ENCODE results near the gene DCXR. TPM values are rescaled to one million over a fixed set of nuclear protein-coding genes. Genes with fewer than 3 reads are reported as not detected.
A peak's percentile ranks its signal among the peaks of the same experiment; 100 is the strongest.

The DCXR gene
- total and polyA plus RNA-seq, 2 of the 4 experiments (the other 2 are of a cell fraction): 36.6 to 139 TPM

DNA sequence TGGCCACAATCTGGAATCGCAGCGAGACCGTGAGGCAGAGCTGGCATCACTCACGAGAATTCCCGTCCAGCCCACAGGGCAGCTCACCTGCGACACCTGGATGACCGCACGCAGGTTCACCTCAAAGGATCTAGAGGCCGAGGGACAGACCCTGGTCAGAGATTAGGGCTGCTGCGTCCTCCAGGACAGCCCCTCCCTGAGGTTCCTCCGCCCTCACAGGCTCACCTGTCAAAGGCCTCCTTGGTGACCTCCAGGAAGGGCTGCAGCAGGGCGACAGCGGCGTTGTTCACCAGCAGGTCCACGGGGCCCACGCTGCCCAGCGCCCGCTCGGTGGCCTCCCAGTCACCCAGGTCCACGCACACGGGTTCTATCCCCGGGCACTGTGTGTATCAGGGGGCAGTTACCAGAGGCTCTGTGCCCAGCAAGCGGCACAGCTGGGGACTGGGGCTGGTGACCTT lies 834 bp downstream of the DCXR start:
- Histone ChIP-seq H3K23ac (ENCODE audit: low read depth, low read length) (peak overlapping the region; percentile 33; the same call in 1 of the 2 replicates), H3K9ac (ENCODE audit: low read depth, low read length) (peak overlapping the region; percentile 61), H2BK20ac (ENCODE audit: low read depth, low read length) (no peak overlapping the region), H2AK5ac (ENCODE audit: low read depth, low read length) (peak overlapping the region; percentile 33; the same call in 1 of the 2 replicates), H2BK15ac (ENCODE audit: low read depth, low read length) (no peak overlapping the region), H3K56ac (ENCODE audit: extremely low read depth, insufficient read depth, low read length) (peak overlapping the region; percentile 48; the same call in 1 of the 2 replicates), H4K5ac (ENCODE audit: low read depth, low read length) (no peak overlapping the region; the same call in 1 of the 2 replicates), H2AFZ (replicated peaks; ENCODE audit: low read length, poor library complexity) (peak overlapping the region; percentile 96), H3K14ac (replicated peaks; ENCODE audit: low read depth, low read length) (peak overlapping the region; percentile 72; the same call in 1 of the 2 replicates), H2AK9ac (replicated peaks; ENCODE audit: low read depth, low read length, poor library complexity) (peak overlapping the region; percentile 97), H3K36me3 (ENCODE audit: control insufficient read depth, insufficient read depth, low read length) (no peaks in the 10 kb centered on the region), H4K8ac (ENCODE audit: low read depth in 2 of 2, low read length in 2 of 2) (peak overlapping the region in 1 of 2 experiments; percentile 53; a peak in 2 of 4 replicates), H2BK5ac (ENCODE audit: low read depth, low read length, poor library complexity, severe bottlenecking) (no peak overlapping the region), H3K9me3 (ENCODE audit: control insufficient read depth, insufficient read depth, low read length) (no peaks in the 10 kb centered on the region), H3K9me1 (ENCODE audit: insufficient read depth, low read length) (0 out of 2 replicates have a peak, but pooled peaks cover 7% of the 10 kb centered on the region), H3K4me2 (ENCODE audit: low read depth, low read length) (peak overlapping the region; percentile 94), H3K4me1 (ENCODE audit: control insufficient read depth, insufficient read depth, low read length) (peaks cover 11% of the 10 kb centered on the region), H4K20me1 (ENCODE audit: insufficient read depth, low read length) (peaks cover 5% of the 10 kb centered on the region), H2BK120ac (ENCODE audit: low read depth, low read length) (no peak overlapping the region), H3K79me1 (ENCODE audit: low read depth in 1 of 2, low read length in 2 of 2) (peaks cover 7 to 12% of the 10 kb centered on the region in 2 experiments), H4K91ac (ENCODE audit: insufficient read depth, low read depth, low read length) (no peak overlapping the region), H3K27ac (ENCODE audit: insufficient read depth, low read length) (peak overlapping the region; percentile 58), H3K18ac (ENCODE audit: low read depth, low read length) (no peak overlapping the region), H3K4ac (ENCODE audit: low read depth, low read length) (peak overlapping the region; percentile 22), H3K27me3 (ENCODE audit: control insufficient read depth, insufficient read depth, low read length) (no peaks in the 10 kb centered on the region), H3K4me3 (ENCODE audit: insufficient read depth, low read depth, low read length) (peak overlapping the region; percentile 54)
- no peak for TF ChIP-seq RCOR1 (IDR thresholded peaks at IDR 0.05; ENCODE audit: insufficient replicate concordance, low read length)
- dilution Hi-C loops (cut with HindIII; ENCODE audit: low sequenced_read_pairs, unreplicated experiment): no loop called here
- DNase-seq (no peak), ATAC-seq (ENCODE audit: low read depth) (no peak)
- POLR2A ChIA-PET (ENCODE audit: unreplicated experiment): no interaction called here
- CTCF ChIA-PET: interaction anchor here (1.7 kb wide), 1 partner anchor 16 kb away, joined by 5 read pairs; no protein-coding TSS in a partner anchor
- 42% methylated on average over 15 of the region's 23 CpGs; no CpG with 5 or more reads in 1 of the 2 experiments for WGBS, 2 experiments (ENCODE audit: extremely low coverage in 2 of 2, insufficient read length in 1 of 2)
- in situ Hi-C loops (cut with MboI; ENCODE audit: low sequenced_read_pairs): no loop called here
- intact Hi-C loops (cut with micrococcal nuclease): loop anchor here (2.0 to 10.0 kb wide), 2 partner anchors 62 to 288 kb away; partner anchors contain the start of gene FASN
- BruUV-seq (replicated peaks): no TSS peak

Measured in IMR-90 (cell line).